Mesothelial cell of epicardium (in vitro differentiated cells): ENCODE data around the gene TSPAN32. TPM values are rescaled to one million over a fixed set of nuclear protein-coding genes. Genes with fewer than 3 reads are reported as not detected.

ENCODE experiments used
- DNase-seq, 2 experiments: peaks; one replicate each; pipeline ENCODE4 v3.0.0; 2021; ENCODE audit warnings: low spot score in 2 of 2; ENCODE audit not compliant: unreplicated experiment in 2 of 2
- H3K27ac Mint-ChIP-seq: 2 replicates; pipeline ENCODE4 v1.8.0; 2021; ENCODE audit warnings: mixed read lengths
- H3K27me3 Mint-ChIP-seq: 2 replicates; pipeline ENCODE4 v1.8.0; 2021; ENCODE audit warnings: low read depth, mixed read lengths
- H3K36me3 Mint-ChIP-seq: 2 replicates; pipeline ENCODE4 v1.8.0; 2021; ENCODE audit warnings: mixed read lengths
- H3K4me1 Mint-ChIP-seq: 2 replicates; pipeline ENCODE4 v1.8.0; 2021; ENCODE audit warnings: mixed read lengths
- H3K4me3 Mint-ChIP-seq: 2 replicates; pipeline ENCODE4 v1.8.0; 2021; ENCODE audit warnings: mild to moderate bottlenecking, moderate library complexity, mixed read lengths
- H3K9me3 Mint-ChIP-seq: 2 replicates; pipeline ENCODE4 v1.8.0; 2021; ENCODE audit warnings: mixed read lengths
- CTCF ChIP-seq: fragments of 200-600 bp; sonication (generic); IDR thresholded peaks from one replicate; pipeline ENCODE4 v1.5.0; 2021; ENCODE audit warnings: antibody characterized with exemption; ENCODE audit not compliant: unreplicated experiment
- total RNA-seq: library from RNA; stranded (reverse); gene quantifications from 3 replicates; pipeline ENCODE4 v1.2.1, GENCODE V29; 2021

Gene TSPAN32
- total RNA-seq, 1 donor from 2014 or later = 0.94 TPM

- H3K9me3 Mint-ChIP-seq = peaks cover 6% of the 10 kb centered on the region
- peaks cover 2% of the 10 kb centered on the region for H3K27me3 Mint-ChIP-seq
- no peak for TF ChIP-seq CTCF
- no peaks in the 10 kb centered on the region for H3K4me1 Mint-ChIP-seq
- H3K4me3 Mint-ChIP-seq = no peak overlapping the region
- DNase-seq = no peak
- H3K36me3 Mint-ChIP-seq = no peaks in the 10 kb centered on the region
- H3K27ac Mint-ChIP-seq = no peak overlapping the region
Observed at GRCh38 chr11:2358754-2359442, 57.1 kb downstream of the TSPAN32 start.

GRCh38 chr11:2359557-2359956 is 57.7 kb downstream of the TSPAN32 start:
- H3K9me3 Mint-ChIP-seq = peaks cover 6% of the 10 kb centered on the region
- no peak for TF ChIP-seq CTCF
- DNase-seq = no peak
- no peaks in the 10 kb centered on the region for H3K36me3 Mint-ChIP-seq
- no peaks in the 10 kb centered on the region for H3K4me1 Mint-ChIP-seq
- no peak overlapping the region for H3K4me3 Mint-ChIP-seq
- no peaks in the 10 kb centered on the region for H3K27me3 Mint-ChIP-seq
- H3K27ac Mint-ChIP-seq = no peak overlapping the region

GRCh38 chr11:2360081-2360642 is 58.3 kb downstream of the TSPAN32 start:
- TF ChIP-seq CTCF = no peak
- no peak for DNase-seq
- Mint-ChIP-seq H3K4me1 (no peaks in the 10 kb centered on the region), H3K27me3 (no peaks in the 10 kb centered on the region), H3K4me3 (no peak overlapping the region), H3K27ac (no peak overlapping the region), H3K36me3 (no peaks in the 10 kb centered on the region), H3K9me3 (peaks cover 6% of the 10 kb centered on the region)

GRCh38 chr11:2361565-2361964 is 59.8 kb downstream of the TSPAN32 start:
- no peak for DNase-seq
- peaks cover 1% of the 10 kb centered on the region for H3K9me3 Mint-ChIP-seq
- H3K27ac Mint-ChIP-seq = no peak overlapping the region
- H3K4me3 Mint-ChIP-seq = no peak overlapping the region
- TF ChIP-seq CTCF = no peak
- H3K27me3 Mint-ChIP-seq = no peaks in the 10 kb centered on the region
- H3K36me3 Mint-ChIP-seq = no peaks in the 10 kb centered on the region
- H3K4me1 Mint-ChIP-seq = no peaks in the 10 kb centered on the region

- DNase-seq = no peak
- H3K27me3 Mint-ChIP-seq = no peaks in the 10 kb centered on the region
Observed at GRCh38 chr11:2362414-2362813, 60.6 kb downstream of the TSPAN32 start.

More at GRCh38 chr11:2362414-2362813, 60.6 kb downstream of the TSPAN32 start:
- TF ChIP-seq CTCF = no peak
- Mint-ChIP-seq H3K27ac (no peak overlapping the region), H3K4me1 (no peaks in the 10 kb centered on the region), H3K9me3 (no peaks in the 10 kb centered on the region), H3K36me3 (no peaks in the 10 kb centered on the region), H3K4me3 (no peak overlapping the region)
